ENCODE results near the gene CHD8. TPM values are rescaled to one million over a fixed set of nuclear protein-coding genes. Genes with fewer than 3 reads are reported as not detected.

The CHD8 gene
- total and polyA plus RNA-seq, 2 donors (not counting 3 experiments of a cell fraction or from before 2014, with no cell fraction given) = 52.3 to 94.3 TPM

GRCh38 chr14:21476523-21476924 is 20.6 kb upstream of the CHD8 start:
- no TSS peak for BruUV-seq (replicated peaks)
- H3K9me1 ChIP-seq (replicated peaks; ENCODE audit: control insufficient read depth, extremely low read depth, insufficient read depth, low read length) = no peaks in the 10 kb centered on the region
- no peaks in the 10 kb centered on the region for H4K20me1 ChIP-seq (replicated peaks; ENCODE audit: control insufficient read depth, extremely low read depth, insufficient read depth, low read length)
- intact Hi-C loops (cut with micrococcal nuclease) (no loop called here), dilution Hi-C loops (cut with MboI; ENCODE audit: extremely low pct_ligation_motif_present, low sequenced_read_pairs) (no loop called here)
- peak overlapping the region; percentile 37 for H3K27ac ChIP-seq (ENCODE audit: insufficient read depth, low read depth, low read length)
- no peaks in the 10 kb centered on the region for H3K9me3 ChIP-seq (replicated peaks; ENCODE audit: control insufficient read depth, insufficient read depth, low read length)
- ChIA-PET POLR2A (interaction anchor here (0.9 to 1.9 kb wide), 2 partner anchors 19 to 34 kb away, joined by 7 read pairs; partner anchors contain the start of gene METTL3), CTCF (interaction anchor here (0.6 to 3.7 kb wide), 13 partner anchors 9 to 352 kb away, joined by 3 to 23 read pairs (median 5); partner anchors contain the start of genes CHD8, METTL3 and SUPT16H)
- peak; percentile 6 for TF ChIP-seq POLR2A (IDR thresholded peaks at IDR 0.05; ENCODE audit: low read depth, low read length)
- TF ChIP-seq FOS (IDR thresholded peaks at IDR 0.05; ENCODE audit: borderline replicate concordance, insufficient read depth, low read length) = no peak
- H3K9ac ChIP-seq (replicated peaks; ENCODE audit: extremely low read depth, insufficient read depth, low read length) = peak overlapping the region; percentile 81
- H3K27me3 ChIP-seq (ENCODE audit: control insufficient read depth in 2 of 2, insufficient read depth in 2 of 2, low read length in 2 of 2) = no peaks in the 10 kb centered on the region
- H3K79me2 ChIP-seq (ENCODE audit: control insufficient read depth, insufficient read depth, low read length) = peaks cover 41% of the 10 kb centered on the region
- H3K4me2 ChIP-seq (ENCODE audit: insufficient read depth, low read length) = peak overlapping the region; percentile 89
- peaks cover 0 to 7% of the 10 kb centered on the region in 2 experiments for H3K36me3 ChIP-seq (ENCODE audit: control insufficient read depth in 2 of 2, extremely low read depth in 1 of 2, insufficient read depth in 2 of 2, low read length in 2 of 2)
- peak overlapping the region; percentile 69 to 91 (median 71) for H3K4me3 ChIP-seq (replicated peaks in 1 of 3; ENCODE audit: insufficient read depth in 1 of 3, low read depth in 1 of 3, low read length in 3 of 3)
- DNase-seq (ENCODE audit: low read depth, low spot score) = no peak
- H3K4me1 ChIP-seq (ENCODE audit: control insufficient read depth, extremely low read depth, insufficient read depth, low read length) = peaks cover 20% of the 10 kb centered on the region
- H2AFZ ChIP-seq (ENCODE audit: low read depth, low read length) = peak overlapping the region; percentile 97
- FAIRE-seq = no peak

- no peaks in the 10 kb centered on the region for H3K9me3 ChIP-seq (replicated peaks; ENCODE audit: control insufficient read depth, insufficient read depth, low read length)
- TF ChIP-seq EZH2 (IDR thresholded peaks at IDR 0.05; ENCODE audit: borderline replicate concordance, low read depth, low read length, severe bottlenecking) = no peak
- TF ChIP-seq POLR2A (IDR thresholded peaks at IDR 0.05; ENCODE audit: low read depth, low read length) = no peak
- TF ChIP-seq POLR2AphosphoS5 (IDR thresholded peaks at IDR 0.05; ENCODE audit: insufficient read depth, low read depth, low read length) = no peak
- TF ChIP-seq JUN (IDR thresholded peaks at IDR 0.05; ENCODE audit: borderline replicate concordance, insufficient read depth, insufficient read length, low read depth) = no peak
- TF ChIP-seq MYC (IDR thresholded peaks at IDR 0.05; ENCODE audit: low read depth, low read length) = no peak
- no peak for TF ChIP-seq CTCF (IDR thresholded peaks at IDR 0.05; ENCODE audit: extremely low read depth in 1 of 2, insufficient read depth in 1 of 2, low read depth in 1 of 2, low read length in 2 of 2)
- ChIA-PET CTCF (interaction anchor here (0.5 to 3.7 kb wide), 13 partner anchors 9 to 92 kb away, joined by 3 to 23 read pairs (median 5); partner anchors contain the start of genes CHD8, METTL3 and SUPT16H), POLR2A (interaction anchor here (0.9 to 1.9 kb wide), 2 partner anchors 18 to 35 kb away, joined by 7 read pairs; partner anchors contain the start of gene METTL3)
- H3K9ac ChIP-seq (replicated peaks; ENCODE audit: extremely low read depth, insufficient read depth, low read length) = peak overlapping the region; percentile 81
- FAIRE-seq (peak; percentile 8), DNase-seq (ENCODE audit: low read depth, low spot score) (no peak)
- H3K79me2 ChIP-seq (ENCODE audit: control insufficient read depth, insufficient read depth, low read length) = peaks cover 37% of the 10 kb centered on the region
- intact Hi-C loops (cut with micrococcal nuclease) = no loop called here
- H3K27me3 ChIP-seq (ENCODE audit: control insufficient read depth in 2 of 2, insufficient read depth in 2 of 2, low read length in 2 of 2) = no peaks in the 10 kb centered on the region
- H3K9me1 ChIP-seq (replicated peaks; ENCODE audit: control insufficient read depth, extremely low read depth, insufficient read depth, low read length) = no peaks in the 10 kb centered on the region
- H3K4me3 ChIP-seq (replicated peaks in 1 of 3; ENCODE audit: insufficient read depth in 1 of 3, low read depth in 1 of 3, low read length in 3 of 3) = peak overlapping the region; percentile 69 to 91 (median 71)
- H2AFZ ChIP-seq (ENCODE audit: low read depth, low read length) = peak overlapping the region; percentile 69
- H4K20me1 ChIP-seq (replicated peaks; ENCODE audit: control insufficient read depth, extremely low read depth, insufficient read depth, low read length) = no peaks in the 10 kb centered on the region
- H3K4me1 ChIP-seq (ENCODE audit: control insufficient read depth, extremely low read depth, insufficient read depth, low read length) = peaks cover 20% of the 10 kb centered on the region
- H3K27ac ChIP-seq (ENCODE audit: insufficient read depth, low read depth, low read length) = peak overlapping the region; percentile 37
- H3K4me2 ChIP-seq (ENCODE audit: insufficient read depth, low read length) = peak overlapping the region; percentile 89
- H3K36me3 ChIP-seq (ENCODE audit: control insufficient read depth in 2 of 2, extremely low read depth in 1 of 2, insufficient read depth in 2 of 2, low read length in 2 of 2) = peaks cover 0 to 6% of the 10 kb centered on the region in 2 experiments
- TSS peak; percentile 66 for BruUV-seq (replicated peaks)
- dilution Hi-C loops (cut with MboI; ENCODE audit: extremely low pct_ligation_motif_present, low sequenced_read_pairs) = no loop called here
Observed at GRCh38 chr14:21475767-21476522, 20.0 kb upstream of the CHD8 start.

All from endothelial cell of umbilical vein (primary cell).